ENCODE data around the gene SLC29A2. TPM values are rescaled to one million over a fixed set of nuclear protein-coding genes. Genes with fewer than 3 reads are reported as not detected.
"Not testable (repeated sequence)": the region's sequence is repeated elsewhere in the genome, so short reads cannot be mapped to it uniquely, and the experiment has no call there.

SLC29A2 gene
- total RNA-seq, 1 donor from 2014 or later, result 4.2 TPM

- H3K36me3 ChIP-seq (ENCODE audit: control insufficient read depth in 3 of 3, insufficient read depth in 3 of 3, low read length in 3 of 3), result peaks cover 44 to 48% (median 46%) of the 10 kb centered on the region in 3 donors
- H3K9me3 ChIP-seq (ENCODE audit: control insufficient read depth in 3 of 3, low read length in 3 of 3), result no peaks in the 10 kb centered on the region
- H3K27ac ChIP-seq (ENCODE audit: low read depth, low read length), result peak overlapping the region; percentile 3
- peak overlapping the region in 1 of 3 donors; percentile 54 for H3K9ac ChIP-seq (ENCODE audit: low read depth in 1 of 3, low read length in 3 of 3)
- H3K4me3 ChIP-seq (ENCODE audit: low read length in 3 of 3), result no peak overlapping the region
- no peaks in the 10 kb centered on the region for H3K27me3 ChIP-seq (ENCODE audit: control insufficient read depth in 3 of 3, insufficient read depth in 3 of 3, low read length in 3 of 3)
- peaks cover 40 to 62% (median 47%) of the 10 kb centered on the region in 3 donors for H3K4me1 ChIP-seq (ENCODE audit: control insufficient read depth in 3 of 3, insufficient read depth in 3 of 3, low read length in 3 of 3)
These were observed 5.6 kb downstream of the SLC29A2 start for GRCh38 chr11:66365711-66366619.

DNA sequence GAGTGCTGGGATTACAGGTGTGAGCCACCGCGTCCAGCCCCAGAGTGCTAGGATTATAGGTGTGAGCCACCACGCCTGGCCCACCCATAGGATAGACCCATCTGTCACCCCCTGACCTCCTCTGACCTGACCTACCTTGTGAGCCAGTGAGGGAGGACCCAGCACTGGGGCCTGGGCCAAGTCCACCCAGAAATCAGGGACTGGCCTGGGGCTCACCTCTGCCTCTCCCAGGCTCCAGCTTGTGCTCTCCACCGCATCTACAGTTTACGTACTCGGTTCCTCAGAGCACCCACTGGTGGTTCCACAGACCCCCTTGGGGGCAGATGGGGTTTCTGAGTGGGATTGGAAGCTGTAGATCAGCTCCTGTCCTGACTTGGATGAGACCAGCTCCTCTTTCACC is 6.4 kb downstream of the SLC29A2 start:
- Histone ChIP-seq H3K27ac (ENCODE audit: low read depth, low read length) (no peak overlapping the region), H3K36me3 (ENCODE audit: control insufficient read depth in 3 of 3, insufficient read depth in 3 of 3, low read length in 3 of 3) (peaks cover 44 to 48% (median 46%) of the 10 kb centered on the region in 3 donors)

GRCh38 chr11:66363805-66364535 is 7.6 kb downstream of the SLC29A2 start:
- Histone ChIP-seq H3K27me3 (ENCODE audit: control insufficient read depth in 3 of 3, insufficient read depth in 3 of 3, low read length in 3 of 3) (no peaks in the 10 kb centered on the region), H3K4me1 (ENCODE audit: control insufficient read depth in 3 of 3, insufficient read depth in 3 of 3, low read length in 3 of 3) (peaks cover 28 to 45% (median 32%) of the 10 kb centered on the region in 3 donors), H3K36me3 (ENCODE audit: control insufficient read depth in 3 of 3, insufficient read depth in 3 of 3, low read length in 3 of 3) (peaks cover 44 to 47% (median 46%) of the 10 kb centered on the region in 3 donors), H3K27ac (ENCODE audit: low read depth, low read length) (no peak overlapping the region), H3K9ac (ENCODE audit: low read depth in 1 of 3, low read length in 3 of 3) (peak overlapping the region in 1 of 3 donors; percentile 40), H3K4me3 (ENCODE audit: low read length in 3 of 3) (no peak overlapping the region), H3K9me3 (ENCODE audit: control insufficient read depth in 3 of 3, low read length in 3 of 3) (no peaks in the 10 kb centered on the region)

More for the DNA sequence above, 6.4 kb downstream of the SLC29A2 start:
- no peak overlapping the region for H3K4me3 ChIP-seq (ENCODE audit: low read length in 3 of 3)
- H3K27me3 ChIP-seq (ENCODE audit: control insufficient read depth in 3 of 3, insufficient read depth in 3 of 3, low read length in 3 of 3), result no peaks in the 10 kb centered on the region
- H3K9me3 ChIP-seq (ENCODE audit: control insufficient read depth in 3 of 3, low read length in 3 of 3), result no peaks in the 10 kb centered on the region
- H3K4me1 ChIP-seq (ENCODE audit: control insufficient read depth in 3 of 3, insufficient read depth in 3 of 3, low read length in 3 of 3), result peaks cover 40 to 57% (median 43%) of the 10 kb centered on the region in 3 donors
- H3K9ac ChIP-seq (ENCODE audit: low read depth in 1 of 3, low read length in 3 of 3), result no peak overlapping the region

- Histone ChIP-seq H3K27me3 (ENCODE audit: control insufficient read depth in 3 of 3, insufficient read depth in 3 of 3, low read length in 3 of 3) (no peaks in the 10 kb centered on the region), H3K4me1 (ENCODE audit: control insufficient read depth in 3 of 3, insufficient read depth in 3 of 3, low read length in 3 of 3) (peaks cover 21 to 38% (median 25%) of the 10 kb centered on the region in 3 donors), H3K27ac (ENCODE audit: low read depth, low read length) (no peak overlapping the region), H3K9ac (ENCODE audit: low read depth in 1 of 3, low read length in 3 of 3) (peak overlapping the region in 1 of 3 donors; percentile 40), H3K9me3 (ENCODE audit: control insufficient read depth in 3 of 3, low read length in 3 of 3) (no peaks in the 10 kb centered on the region), H3K4me3 (ENCODE audit: low read length in 3 of 3) (no peak overlapping the region), H3K36me3 (ENCODE audit: control insufficient read depth in 3 of 3, insufficient read depth in 3 of 3, low read length in 3 of 3) (peaks cover 36 to 42% (median 39%) of the 10 kb centered on the region in 3 donors)
These were observed 8.4 kb downstream of the SLC29A2 start for GRCh38 chr11:66363187-66363601.

DNA sequence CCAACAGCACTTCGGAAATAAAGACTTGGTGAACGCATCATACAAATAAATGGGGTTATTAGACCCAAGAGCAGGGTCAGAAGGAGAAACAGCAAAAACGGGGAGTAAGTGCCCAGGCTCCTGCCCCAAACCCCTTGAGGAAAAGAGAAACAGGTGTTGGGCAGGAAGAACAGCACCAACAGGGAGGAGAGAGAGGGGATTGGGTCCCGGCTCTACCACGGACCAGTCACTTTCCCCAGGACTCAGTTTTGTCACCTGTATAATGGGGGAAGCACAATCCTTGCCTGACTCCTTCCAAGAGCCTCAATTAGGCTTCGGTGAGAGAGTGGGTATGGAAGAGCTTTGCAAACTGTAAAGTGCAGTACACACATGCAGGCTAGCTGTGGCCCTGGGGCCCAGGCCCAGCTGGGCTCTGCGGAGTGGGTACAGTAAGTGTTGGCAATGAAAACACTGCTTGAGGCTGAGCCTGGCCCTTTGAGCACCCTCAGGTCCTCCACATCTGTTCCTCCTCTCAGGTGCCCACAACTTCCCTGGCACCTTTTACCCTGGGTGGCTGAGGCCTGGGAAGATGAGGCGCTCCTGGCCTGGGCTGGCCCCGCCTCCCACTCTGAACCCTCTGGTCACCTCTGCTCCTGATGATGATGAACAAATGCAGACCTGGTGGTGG is 8.9 kb downstream of the SLC29A2 start:
- H3K27me3 ChIP-seq (ENCODE audit: control insufficient read depth in 3 of 3, insufficient read depth in 3 of 3, low read length in 3 of 3), result no peaks in the 10 kb centered on the region
- no peak overlapping the region for H3K4me3 ChIP-seq (ENCODE audit: low read length in 3 of 3)
- no peak overlapping the region for H3K9ac ChIP-seq (ENCODE audit: low read depth in 1 of 3, low read length in 3 of 3)
- H3K36me3 ChIP-seq (ENCODE audit: control insufficient read depth in 3 of 3, insufficient read depth in 3 of 3, low read length in 3 of 3), result peaks cover 32 to 38% (median 34%) of the 10 kb centered on the region in 3 donors
- H3K27ac ChIP-seq (ENCODE audit: low read depth, low read length), result no peak overlapping the region
- peaks cover 15 to 32% (median 19%) of the 10 kb centered on the region in 3 donors for H3K4me1 ChIP-seq (ENCODE audit: control insufficient read depth in 3 of 3, insufficient read depth in 3 of 3, low read length in 3 of 3)
- no peaks in the 10 kb centered on the region for H3K9me3 ChIP-seq (ENCODE audit: control insufficient read depth in 3 of 3, low read length in 3 of 3)

- Histone ChIP-seq H3K9me3 (ENCODE audit: control insufficient read depth in 3 of 3, low read length in 3 of 3) (no peaks in the 10 kb centered on the region), H3K4me3 (ENCODE audit: low read length in 3 of 3) (no peak overlapping the region), H3K27ac (ENCODE audit: low read depth, low read length) (no peak overlapping the region), H3K9ac (ENCODE audit: low read depth in 1 of 3, low read length in 3 of 3) (no peak overlapping the region), H3K4me1 (ENCODE audit: control insufficient read depth in 3 of 3, insufficient read depth in 3 of 3, low read length in 3 of 3) (peaks cover 5 to 21% (median 11%) of the 10 kb centered on the region in 3 donors), H3K36me3 (ENCODE audit: control insufficient read depth in 3 of 3, insufficient read depth in 3 of 3, low read length in 3 of 3) (peaks cover 23 to 27% (median 25%) of the 10 kb centered on the region in 3 donors), H3K27me3 (ENCODE audit: control insufficient read depth in 3 of 3, insufficient read depth in 3 of 3, low read length in 3 of 3) (no peaks in the 10 kb centered on the region)
These were observed 10.0 kb downstream of the SLC29A2 start for GRCh38 chr11:66361502-66361941.

GRCh38 chr11:66360406-66361073 is 11.0 kb downstream of the SLC29A2 start:
- Histone ChIP-seq H3K27ac (ENCODE audit: low read depth, low read length) (no peak overlapping the region), H3K9ac (ENCODE audit: low read depth in 1 of 3, low read length in 3 of 3) (peak overlapping the region in 1 of 3 donors; percentile 40), H3K9me3 (ENCODE audit: control insufficient read depth in 3 of 3, low read length in 3 of 3) (no peaks in the 10 kb centered on the region), H3K4me1 (ENCODE audit: control insufficient read depth in 3 of 3, insufficient read depth in 3 of 3, low read length in 3 of 3) (peaks cover 0 to 11% (median 5%) of the 10 kb centered on the region in 3 donors), H3K27me3 (ENCODE audit: control insufficient read depth in 3 of 3, insufficient read depth in 3 of 3, low read length in 3 of 3) (no peaks in the 10 kb centered on the region), H3K36me3 (ENCODE audit: control insufficient read depth in 3 of 3, insufficient read depth in 3 of 3, low read length in 3 of 3) (peaks cover 15 to 18% (median 15%) of the 10 kb centered on the region in 3 donors), H3K4me3 (ENCODE audit: low read length in 3 of 3) (no peak overlapping the region)

- Histone ChIP-seq H3K27me3 (ENCODE audit: control insufficient read depth in 3 of 3, insufficient read depth in 3 of 3, low read length in 3 of 3) (no peaks in the 10 kb centered on the region), H3K9me3 (ENCODE audit: control insufficient read depth in 3 of 3, low read length in 3 of 3) (no peaks in the 10 kb centered on the region), H3K9ac (ENCODE audit: low read depth in 1 of 3, low read length in 3 of 3) (no peak overlapping the region), H3K27ac (ENCODE audit: low read depth, low read length) (no peak overlapping the region), H3K4me1 (ENCODE audit: control insufficient read depth in 3 of 3, insufficient read depth in 3 of 3, low read length in 3 of 3) (peaks cover 0 to 10% (median 4%) of the 10 kb centered on the region in 3 donors), H3K4me3 (ENCODE audit: low read length in 3 of 3) (no peak overlapping the region), H3K36me3 (ENCODE audit: control insufficient read depth in 3 of 3, insufficient read depth in 3 of 3, low read length in 3 of 3) (peaks cover 13 to 14% (median 13%) of the 10 kb centered on the region in 3 donors)
These were observed 11.9 kb downstream of the SLC29A2 start for GRCh38 chr11:66359662-66360087.

- not testable (repeated sequence) for H3K27ac ChIP-seq (ENCODE audit: low read depth, low read length); H3K4me3 ChIP-seq (ENCODE audit: low read length in 3 of 3); H3K36me3 ChIP-seq (ENCODE audit: control insufficient read depth in 3 of 3, insufficient read depth in 3 of 3, low read length in 3 of 3); H3K9ac ChIP-seq (ENCODE audit: low read depth in 1 of 3, low read length in 3 of 3); H3K27me3 ChIP-seq (ENCODE audit: control insufficient read depth in 3 of 3, insufficient read depth in 3 of 3, low read length in 3 of 3); H3K9me3 ChIP-seq (ENCODE audit: control insufficient read depth in 3 of 3, low read length in 3 of 3)
- peaks cover 16 to 18% (median 17%) of the 10 kb centered on the region in 3 donors for H3K4me1 ChIP-seq (ENCODE audit: control insufficient read depth in 3 of 3, insufficient read depth in 3 of 3, low read length in 3 of 3)
These were observed 20.9 kb downstream of the SLC29A2 start for GRCh38 chr11:66350560-66351235.
